H1 (cell line): ENCODE results near the gene SEC62. TPM values are rescaled to one million over a fixed set of nuclear protein-coding genes. Genes with fewer than 3 reads are reported as not detected.

Experiments
- CTCF ChIA-PET: fragments of 300-600 bp; sonication (Branson Sonifier 250); formaldehyde crosslinking; loops from one replicate; lab custom pipeline; 2021; ENCODE audit not compliant: partially characterized antibody; lab: Charles Lee
- POLR2A ChIA-PET: fragments of 300-600 bp; sonication (Branson Sonifier 250); formaldehyde crosslinking; loops from one replicate; lab custom pipeline; 2021; ENCODE audit warnings: inconsistent platforms; ENCODE audit not compliant: partially characterized antibody; lab: Charles Lee
- DNase-seq, 2 experiments: peaks; one replicate each; pipeline versions ENCODE4 v3.0.0 to v3.0.0-alpha.2; 2010 to 2022; ENCODE audit warnings: low spot score in 2 of 2, low read depth in 1 of 2, mixed read lengths in 1 of 2
- FAIRE-seq: peaks from 2 replicates; lab custom pipeline; 2011; peaks lifted over from hg19 to GRCh38; lab: Jason Lieb, UNC
- H2AFZ ChIP-seq: 2 replicates; pipeline ENCODE4 v1.8.1; 2012; ENCODE audit warnings: low read length, inconsistent platforms
- H2AK5ac ChIP-seq: 2 replicates; pipeline ENCODE4 v1.6.1; 2013; ENCODE audit warnings: low read depth, low read length
- H2BK120ac ChIP-seq: replicated peaks from 2 replicates; pipeline ENCODE3; 2013; ENCODE audit warnings: low read depth, low read length, inconsistent platforms
- H2BK12ac ChIP-seq: 2 replicates; pipeline ENCODE4 v1.6.1; 2013; ENCODE audit warnings: low read depth, low read length
- H2BK15ac ChIP-seq: 2 replicates; pipeline ENCODE4 v1.6.1; 2013; ENCODE audit warnings: low read length
- H2BK20ac ChIP-seq: 2 replicates; pipeline ENCODE4 v1.6.1; 2013; ENCODE audit warnings: low read length
- H2BK5ac ChIP-seq: 2 replicates; pipeline ENCODE4 v1.6.1; 2013; ENCODE audit warnings: low read depth, low read length
- H3K14ac ChIP-seq: 2 replicates; pipeline ENCODE4 v1.6.1; 2013; ENCODE audit warnings: inconsistent platforms; ENCODE audit not compliant: insufficient read length
- H3K18ac ChIP-seq: 2 replicates; pipeline ENCODE4 v1.6.1; 2013; ENCODE audit warnings: low read length; ENCODE audit errors: extremely low read depth
- H3K23ac ChIP-seq: 2 replicates; pipeline ENCODE4 v1.6.1; 2013; ENCODE audit warnings: inconsistent platforms; ENCODE audit not compliant: insufficient read length
- H3K23me2 ChIP-seq: 2 replicates; pipeline ENCODE4 v1.6.1; 2013; ENCODE audit warnings: low read depth, low read length
- H3K27ac ChIP-seq: 2 replicates; pipeline ENCODE4 v1.6.1; 2011; ENCODE audit warnings: low read depth, low read length, inconsistent platforms
- H3K27me3 ChIP-seq, 4 experiments: replicated peaks in 1 of 4; 1 replicate in 1 of 4; 2 replicates in 3 of 4; pipeline versions ENCODE4 v1.6.1 to v1.8.1; 2011 to 2013; ENCODE audit warnings: low read length in 3 of 4, mild to moderate bottlenecking in 3 of 4, inconsistent platforms in 2 of 4, mixed read lengths in 2 of 4, moderate library complexity in 1 of 4; ENCODE audit not compliant: control insufficient read depth in 3 of 4, insufficient read depth in 3 of 4; ENCODE audit errors: extremely low read depth in 1 of 4
- H3K36me3 ChIP-seq, 4 experiments: 2 replicates each; pipeline versions ENCODE4 v1.6.1 to v1.8.1; 2011 to 2013; ENCODE audit warnings: mild to moderate bottlenecking in 4 of 4, low read length in 3 of 4, moderate library complexity in 2 of 4, control low read depth in 1 of 4, inconsistent platforms in 1 of 4; ENCODE audit not compliant: insufficient read depth in 4 of 4, control insufficient read depth in 2 of 4
- H3K4ac ChIP-seq: replicated peaks from 2 replicates; pipeline ENCODE3; 2013; ENCODE audit warnings: low read length, low read depth, mixed read lengths, inconsistent platforms; ENCODE audit not compliant: insufficient read length
- H3K4me1 ChIP-seq, 4 experiments: replicated peaks in 1 of 4; 1 replicate in 1 of 4; 2 replicates in 3 of 4; pipeline versions ENCODE4 v1.6.1 to v1.8.1; 2011 to 2013; ENCODE audit warnings: low read length in 3 of 4, inconsistent platforms in 2 of 4, mixed read lengths in 1 of 4; ENCODE audit not compliant: insufficient read depth in 4 of 4, control insufficient read depth in 3 of 4
- H3K4me2 ChIP-seq, 2 experiments: 2 replicates each; pipeline versions ENCODE4 v1.6.1 to v1.8.1; 2011 to 2013; ENCODE audit warnings: low read depth in 2 of 2, low read length in 2 of 2, control low read depth in 1 of 2, inconsistent platforms in 1 of 2, mild to moderate bottlenecking in 1 of 2; ENCODE audit not compliant: insufficient read depth in 1 of 2
- H3K4me3 ChIP-seq, 4 experiments: fragments of 200-600, 300-600 bp in 1 of 4; sonication (generic), shearing (Covaris generic), sonication (Bioruptor Twin) in 1 of 4; 2 replicates each; pipeline versions ENCODE4 v1.5.1 to v1.8.1; 2011 to 2016; ENCODE audit warnings: low read length in 4 of 4, low read depth in 3 of 4, control low read depth in 2 of 4, inconsistent platforms in 2 of 4, mild to moderate bottlenecking in 2 of 4, mixed read lengths in 1 of 4, moderate library complexity in 1 of 4; ENCODE audit not compliant: insufficient read depth in 2 of 4; ENCODE audit errors: extremely low read depth in 1 of 4
- H3K56ac ChIP-seq: replicated peaks from 2 replicates; pipeline ENCODE3; 2013; ENCODE audit warnings: low read depth, mild to moderate bottlenecking, mixed read lengths, low read length, inconsistent platforms; ENCODE audit not compliant: insufficient read length
- H3K79me1 ChIP-seq: 2 replicates; pipeline ENCODE4 v1.6.1; 2013; ENCODE audit warnings: low read depth, low read length, control low read depth
- H3K79me2 ChIP-seq, 2 experiments: 2 replicates each; pipeline versions ENCODE4 v1.6.1 to v1.8.1; 2012 to 2013; ENCODE audit warnings: low read length in 2 of 2, mild to moderate bottlenecking in 2 of 2, inconsistent platforms in 1 of 2; ENCODE audit not compliant: insufficient read depth in 2 of 2, control insufficient read depth in 1 of 2
- H3K9ac ChIP-seq, 4 experiments: replicated peaks in 1 of 4; 1 replicate in 1 of 4; 2 replicates in 3 of 4; pipeline versions ENCODE4 v1.6.1 to v1.8.1; 2011 to 2013; ENCODE audit warnings: low read depth in 3 of 4, low read length in 3 of 4, control low read depth in 2 of 4, mild to moderate bottlenecking in 2 of 4, moderate library complexity in 2 of 4, inconsistent platforms in 1 of 4; ENCODE audit errors: extremely low read depth in 1 of 4
- H3K9me3 ChIP-seq, 2 experiments: 2 replicates each; pipeline versions ENCODE4 v1.6.1 to v1.8.1; 2012 to 2013; ENCODE audit warnings: mild to moderate bottlenecking in 2 of 2, moderate library complexity in 2 of 2, control low read depth in 1 of 2, inconsistent platforms in 1 of 2, low read depth in 1 of 2, low read length in 1 of 2, mixed read lengths in 1 of 2; ENCODE audit not compliant: insufficient read depth in 2 of 2
- H4K20me1 ChIP-seq, 2 experiments: replicated peaks in 1 of 2; 2 replicates each; pipeline versions ENCODE3 to v1.8.1; 2011 to 2013; ENCODE audit warnings: inconsistent platforms in 2 of 2, low read length in 2 of 2, mild to moderate bottlenecking in 1 of 2; ENCODE audit not compliant: insufficient read depth in 2 of 2, control insufficient read depth in 1 of 2
- H4K5ac ChIP-seq: 2 replicates; pipeline ENCODE4 v1.6.1; 2013; ENCODE audit warnings: low read length, low read depth, mixed read lengths, inconsistent platforms; ENCODE audit not compliant: insufficient read length
- H4K8ac ChIP-seq: 2 replicates; pipeline ENCODE4 v1.8.0; 2013; ENCODE audit warnings: mild to moderate bottlenecking, moderate library complexity, low read length, inconsistent platforms; ENCODE audit not compliant: insufficient read depth; ENCODE audit errors: extremely low read depth
- H4K91ac ChIP-seq: replicated peaks from 2 replicates; pipeline ENCODE3; 2013; ENCODE audit warnings: low read length, mixed read lengths, inconsistent platforms; ENCODE audit not compliant: insufficient read length
- ASH2L ChIP-seq: fragments of 200-600, 300-600 bp; sonication (generic); IDR thresholded peaks from one replicate; pipeline ENCODE4 v1.7.1; 2017; ENCODE audit warnings: low read length
- BACH1 ChIP-seq: IDR thresholded peaks from 2 replicates; pipeline ENCODE4 v1.6.1; 2012; ENCODE audit warnings: low read length, improper control_type of control experiment
- BCL11A ChIP-seq, 2 experiments: IDR thresholded peaks; one replicate each; pipeline ENCODE4 v1.6.1; 2011; ENCODE audit warnings: low read depth in 2 of 2, low read length in 2 of 2, mild to moderate bottlenecking in 2 of 2
- CTCF ChIP-seq, 3 experiments: IDR thresholded peaks; 1 replicate in 2 of 3; 2 replicates in 1 of 3; pipeline versions ENCODE4 v1.5.1 to v1.6.1; 2011; ENCODE audit warnings: low read length in 3 of 3, mild to moderate bottlenecking in 3 of 3, inconsistent platforms in 2 of 3, low read depth in 1 of 3, moderate library complexity in 1 of 3; ENCODE audit not compliant: insufficient read depth in 1 of 3; ENCODE audit errors: control extremely low read depth in 1 of 3
- E2F6 ChIP-seq: IDR thresholded peaks from 2 replicates; pipeline ENCODE4 v1.6.1; 2012; ENCODE audit warnings: inconsistent platforms
- EGR1 ChIP-seq: IDR thresholded peaks from 2 replicates; pipeline ENCODE4 v1.6.1; 2011; ENCODE audit warnings: low read depth, low read length, borderline replicate concordance
- HDAC6 ChIP-seq: IDR thresholded peaks from one replicate; pipeline ENCODE4 v1.7.1; 2012; ENCODE audit warnings: low read depth, mild to moderate bottlenecking, inconsistent platforms, low read length, moderate library complexity
- KDM1A ChIP-seq: fragments of 200-600, 300-600 bp; sonication (generic); IDR thresholded peaks from 2 replicates; pipeline ENCODE4 v1.7.1; 2016; ENCODE audit warnings: mild to moderate bottlenecking, low read length, borderline replicate concordance
- RBBP5 ChIP-seq: IDR thresholded peaks from 2 replicates; pipeline ENCODE4 v1.7.1; 2012; ENCODE audit warnings: low read depth, mild to moderate bottlenecking, inconsistent platforms, low read length, moderate library complexity, borderline replicate concordance
- SP2 ChIP-seq: IDR thresholded peaks from 2 replicates; pipeline ENCODE4 v1.6.1; 2012; ENCODE audit warnings: mild to moderate bottlenecking, low read length, inconsistent platforms
- SP4 ChIP-seq: IDR thresholded peaks from 2 replicates; pipeline ENCODE4 v1.6.1; 2012; ENCODE audit warnings: low read length, inconsistent platforms
- WGBS, 2 experiments: shearing (Covaris generic) in 1 of 2; methylation state at CpG; one replicate each; pipeline versions ENCODE4 v1.1.6 to v1.1.7; 2013 to 2015; ENCODE audit warnings: low lambda C conversion rate in 2 of 2, mixed read lengths in 2 of 2, inconsistent platforms in 1 of 2, low coverage in 1 of 2, missing lambda C conversion rate in 1 of 2; ENCODE audit not compliant: insufficient replicate concordance in 2 of 2, insufficient coverage in 1 of 2, insufficient read length in 1 of 2; ENCODE audit errors: extremely low coverage in 1 of 2, missing lambda C conversion rate in 1 of 2; 5-methylcytosine and 5-hydroxymethylcytosine counted together
- polyA plus RNA-seq, 7 experiments: library from polyadenylated mRNA; depleted of rRNA in 3 of 7; stranded (reverse) in 5 of 7; unstranded in 2 of 7; fragments of >200 nt in 5 of 7; fragments of 200-250 nt in 2 of 7; gene quantifications; 1 replicate in 5 of 7; 2 replicates in 1 of 7; 4 replicates in 1 of 7; pipeline versions ENCODE4 v1.2.1 to v1.2.3, GENCODE V29; 2011 to 2013; ENCODE audit warnings: missing spikeins in 2 of 7, mixed read lengths in 2 of 7
- total RNA-seq: library from RNA; stranded (reverse); fragmentation: NEBNext Ultra II Directional; extraction: Animal tissue kit (Norgen Biotek cat#: 25700); gene quantifications from 2 replicates; pipeline ENCODE4 v1.2.1, GENCODE V29; 2021

The SEC62 gene
- total and polyA plus RNA-seq, 2 of the 8 experiments (the other 6 are each of a cell fraction or from before 2014, with no cell fraction given), result 67.8 to 113 TPM

- H2BK12ac ChIP-seq, result no peak overlapping the region
- no peaks in the 10 kb centered on the region for H3K27me3 ChIP-seq
- H4K5ac ChIP-seq, result no peak overlapping the region
- no peaks in the 10 kb centered on the region for H4K20me1 ChIP-seq
- H3K36me3 ChIP-seq, result no peaks in the 10 kb centered on the region
- no peak overlapping the region for H2BK5ac ChIP-seq
- no peaks in the 10 kb centered on the region for H3K79me1 ChIP-seq
- no peak for FAIRE-seq
- no peak overlapping the region for H4K91ac ChIP-seq
- no peak overlapping the region for H3K18ac ChIP-seq
- no peak for DNase-seq
- H3K14ac ChIP-seq, result no peak overlapping the region
- POLR2A ChIA-PET, result no interaction called here
- no peaks in the 10 kb centered on the region for H3K23me2 ChIP-seq
- H3K56ac ChIP-seq, result no peak overlapping the region
- no peak overlapping the region for H2AFZ ChIP-seq
- H3K4me2 ChIP-seq, result no peak overlapping the region
- H2BK15ac ChIP-seq, result no peak overlapping the region
- no peaks in the 10 kb centered on the region for H3K79me2 ChIP-seq
- H3K4me3 ChIP-seq, result no peak overlapping the region
- WGBS, 2 experiments, result 91% methylated on average over 3 of the region's 3 CpGs; no CpG with 5 or more reads in 1 of the 2 experiments
- no peaks in the 10 kb centered on the region for H3K4me1 ChIP-seq
- no peak overlapping the region for H4K8ac ChIP-seq
- H2BK120ac ChIP-seq, result no peak overlapping the region
- H3K4ac ChIP-seq, result no peak overlapping the region
- no peak overlapping the region for H2AK5ac ChIP-seq
- H3K23ac ChIP-seq, result no peak overlapping the region
- CTCF ChIA-PET, result interaction anchor here (1.1 kb wide), 1 partner anchor 161 kb away, joined by 3 read pairs; no protein-coding TSS in a partner anchor
- no peak overlapping the region for H3K27ac ChIP-seq
- H3K9ac ChIP-seq, result no peak overlapping the region
- H2BK20ac ChIP-seq, result no peak overlapping the region
- H3K9me3 ChIP-seq, result no peaks in the 10 kb centered on the region
- TF ChIP-seq KDM1A, result no peak
- no peak for TF ChIP-seq BACH1
- no peak for TF ChIP-seq SP4
- TF ChIP-seq EGR1, result no peak
- no peak for TF ChIP-seq HDAC6
- TF ChIP-seq E2F6, result no peak
- TF ChIP-seq RBBP5, result no peak
- no peak for TF ChIP-seq BCL11A (IDR thresholded peaks at IDR 0.05; ENCODE audit: low read depth in 2 of 2, low read length in 2 of 2)
- TF ChIP-seq CTCF (IDR thresholded peaks at IDR 0.05; ENCODE audit: control extremely low read depth in 1 of 3, insufficient read depth in 1 of 3, low read depth in 1 of 3, low read length in 3 of 3), result no peak
- no peak for TF ChIP-seq ASH2L
- no peak for TF ChIP-seq SP2
These were observed 36.6 kb upstream of the SEC62 start for GRCh38 chr3:169929830-169930519.
